ENCODE measurements around the gene RHOJ. TPM values are rescaled to one million over a fixed set of nuclear protein-coding genes. Genes with fewer than 3 reads are reported as not detected.
"Not testable (repeated sequence)": the region's sequence is repeated elsewhere in the genome, so short reads cannot be mapped to it uniquely, and the experiment has no call there.

The RHOJ gene
- total RNA-seq = 7.1 TPM
- 10 to 100 TPM; 23.2 to 44.9 (median 28.0) TPM for polyA plus RNA-seq (ENCODE audit: insufficient read depth in 1 of 8, insufficient read length in 8 of 8, low replicate concordance in 1 of 8)
- long read RNA-seq, donor 1, transcript RHOJ-201 (5 exons, 3,302 nt) = major isoform, 6 of 7 reads
- long read RNA-seq, donor 1, partial matches to known transcripts = 0 of 7 reads
- long read RNA-seq, donor 1, other reads (novel, unspliced or antisense) = 0 of 7 reads
- long read RNA-seq, donor 2, partial matches to known transcripts = 0 of 1 reads
- long read RNA-seq, donor 2, other reads (novel, unspliced or antisense) = 0 of 1 reads
- long read RNA-seq, donor 3, transcript RHOJ-201 (5 exons, 3,302 nt) = major isoform, 14 of 14 reads
- long read RNA-seq, donor 3, partial matches to known transcripts = 0 of 14 reads
- long read RNA-seq, donor 3, other reads (novel, unspliced or antisense) = 0 of 14 reads
- long read RNA-seq, donor 4, partial matches to known transcripts = 0 of 3 reads
- long read RNA-seq, donor 4, other reads (novel, unspliced or antisense) = 0 of 3 reads
- long read RNA-seq, donor 5, transcript RHOJ-201 (5 exons, 3,302 nt) = major isoform, 52 of 53 reads
- long read RNA-seq, donor 5, partial matches to known transcripts = 0 of 53 reads
- long read RNA-seq, donor 5, other reads (novel, unspliced or antisense) = 0 of 53 reads
- long read RNA-seq, donor 6, transcript RHOJ-201 (5 exons, 3,302 nt) = major isoform, 11 of 12 reads
- long read RNA-seq, donor 6, partial matches to known transcripts = 0 of 12 reads
- long read RNA-seq, donor 6, other reads (novel, unspliced or antisense) = 0 of 12 reads
- long read RNA-seq, donor 7, transcript RHOJ-201 (5 exons, 3,302 nt) = major isoform, 18 of 39 reads
- long read RNA-seq, donor 7, partial matches to known transcripts = 20 of 39 reads
- long read RNA-seq, donor 7, other reads (novel, unspliced or antisense) = 0 of 39 reads
- long read RNA-seq, donor 8, transcript RHOJ-201 (5 exons, 3,302 nt) = major isoform, 6 of 13 reads
- long read RNA-seq, donor 8, partial matches to known transcripts = 7 of 13 reads
- long read RNA-seq, donor 8, other reads (novel, unspliced or antisense) = 0 of 13 reads
- long read RNA-seq, donor 9, transcript RHOJ-201 (5 exons, 3,302 nt) = major isoform, 11 of 12 reads
- long read RNA-seq, donor 9, partial matches to known transcripts = 0 of 12 reads
- long read RNA-seq, donor 9, other reads (novel, unspliced or antisense) = 0 of 12 reads
- long read RNA-seq, donor 10, transcript RHOJ-201 (5 exons, 3,302 nt) = major isoform, 8 of 9 reads
- long read RNA-seq, donor 10, partial matches to known transcripts = 0 of 9 reads
- long read RNA-seq, donor 10, other reads (novel, unspliced or antisense) = 0 of 9 reads
- long read RNA-seq, donor 11, transcript RHOJ-201 (5 exons, 3,302 nt) = major isoform, 14 of 14 reads
- long read RNA-seq, donor 11, partial matches to known transcripts = 0 of 14 reads
- long read RNA-seq, donor 11, other reads (novel, unspliced or antisense) = 0 of 14 reads

GRCh38 chr14:63204407-63205043 lies at the start of gene RHOJ:
TSS of gene RHOJ (plus strand) at chr14:63204443. CDS start at chr14:63204870, 427 bp downstream.
- no peaks in the 10 kb centered on the region for H3K9me3 ChIP-seq (replicated peaks; ENCODE audit: control insufficient read depth, low read depth, low read length)
- peak; percentile 81 for DNase-seq
- peak within 1 kb of the TSS; percentile 59 for H3K4me3 ChIP-seq (ENCODE audit: low read length)
- H3K36me3 ChIP-seq (ENCODE audit: control insufficient read depth, insufficient read depth, low read length) = peaks cover 3% of the 10 kb centered on the region
- 4% methylated on average over 14 of the region's 16 CpGs for WGBS (ENCODE audit: insufficient coverage)
- peak within 1 kb of the TSS; percentile 99 for H3K27ac ChIP-seq (ENCODE audit: low read length)
- peaks cover 6% of the 10 kb centered on the region for H3K4me1 ChIP-seq (ENCODE audit: control insufficient read depth, insufficient read depth, low read length)
- no peaks in the 10 kb centered on the region for H3K27me3 ChIP-seq (ENCODE audit: control insufficient read depth, insufficient read depth, low read length)

GRCh38 chr14:63155511-63156185 lies 48.6 kb upstream of the RHOJ start:
- Histone ChIP-seq H3K27me3 (ENCODE audit: control insufficient read depth, insufficient read depth, low read length) (no peaks in the 10 kb centered on the region), H3K4me1 (ENCODE audit: control insufficient read depth, insufficient read depth, low read length) (no peaks in the 10 kb centered on the region), H3K27ac (ENCODE audit: low read length) (no peak overlapping the region), H3K4me3 (ENCODE audit: low read length) (no peak overlapping the region), H3K36me3 (ENCODE audit: control insufficient read depth, insufficient read depth, low read length) (no peaks in the 10 kb centered on the region), H3K9me3 (replicated peaks; ENCODE audit: control insufficient read depth, low read depth, low read length) (no peaks in the 10 kb centered on the region)
- 100% methylated on average over 2 of the region's 5 CpGs for WGBS (ENCODE audit: insufficient coverage)
- no peak for DNase-seq

- H3K4me3 ChIP-seq (ENCODE audit: low read length) = no peak overlapping the region
- H3K36me3 ChIP-seq (ENCODE audit: control insufficient read depth, insufficient read depth, low read length) = no peaks in the 10 kb centered on the region
- H3K27me3 ChIP-seq (ENCODE audit: control insufficient read depth, insufficient read depth, low read length) = no peaks in the 10 kb centered on the region
- no peak for DNase-seq
- H3K4me1 ChIP-seq (ENCODE audit: control insufficient read depth, insufficient read depth, low read length) = no peaks in the 10 kb centered on the region
- no peak overlapping the region for H3K27ac ChIP-seq (ENCODE audit: low read length)
- no CpG with 5 or more reads among the region's 2 CpGs for WGBS (ENCODE audit: insufficient coverage)
- H3K9me3 ChIP-seq (replicated peaks; ENCODE audit: control insufficient read depth, low read depth, low read length) = no peaks in the 10 kb centered on the region
Measured at GRCh38 chr14:63157195-63157594, 47.0 kb upstream of the RHOJ start.

GRCh38 chr14:63163306-63163705 lies 40.9 kb upstream of the RHOJ start:
- Histone ChIP-seq H3K27me3 (ENCODE audit: control insufficient read depth, insufficient read depth, low read length) (no peaks in the 10 kb centered on the region), H3K4me1 (ENCODE audit: control insufficient read depth, insufficient read depth, low read length) (no peaks in the 10 kb centered on the region), H3K4me3 (ENCODE audit: low read length) (no peak overlapping the region), H3K27ac (ENCODE audit: low read length) (no peak overlapping the region), H3K9me3 (replicated peaks; ENCODE audit: control insufficient read depth, low read depth, low read length) (peaks cover 11% of the 10 kb centered on the region), H3K36me3 (ENCODE audit: control insufficient read depth, insufficient read depth, low read length) (no peaks in the 10 kb centered on the region)
- WGBS (ENCODE audit: insufficient coverage) = no CpG with 5 or more reads among the region's 1 CpG
- DNase-seq = no peak

GRCh38 chr14:63164108-63164683 lies 40.0 kb upstream of the RHOJ start:
- 60% methylated on average over 1 of the region's 2 CpGs for WGBS (ENCODE audit: insufficient coverage)
- H3K4me3 ChIP-seq (ENCODE audit: low read length) = no peak overlapping the region
- H3K4me1 ChIP-seq (ENCODE audit: control insufficient read depth, insufficient read depth, low read length) = no peaks in the 10 kb centered on the region
- no peaks in the 10 kb centered on the region for H3K36me3 ChIP-seq (ENCODE audit: control insufficient read depth, insufficient read depth, low read length)
- DNase-seq = no peak
- H3K27me3 ChIP-seq (ENCODE audit: control insufficient read depth, insufficient read depth, low read length) = no peaks in the 10 kb centered on the region
- no peak overlapping the region for H3K27ac ChIP-seq (ENCODE audit: low read length)
- H3K9me3 ChIP-seq (replicated peaks; ENCODE audit: control insufficient read depth, low read depth, low read length) = peaks cover 11% of the 10 kb centered on the region

- no CpG with 5 or more reads among the region's 23 CpGs for WGBS (ENCODE audit: insufficient coverage)
- H3K27me3 ChIP-seq (ENCODE audit: control insufficient read depth, insufficient read depth, low read length); H3K36me3 ChIP-seq (ENCODE audit: control insufficient read depth, insufficient read depth, low read length); DNase-seq; H3K4me1 ChIP-seq (ENCODE audit: control insufficient read depth, insufficient read depth, low read length); H3K4me3 ChIP-seq (ENCODE audit: low read length); H3K27ac ChIP-seq (ENCODE audit: low read length): not testable (repeated sequence)
- H3K9me3 ChIP-seq (replicated peaks; ENCODE audit: control insufficient read depth, low read depth, low read length) = peaks cover 11% of the 10 kb centered on the region
Measured at GRCh38 chr14:63165267-63165666, 39.0 kb upstream of the RHOJ start.

- Histone ChIP-seq H3K9me3 (replicated peaks; ENCODE audit: control insufficient read depth, low read depth, low read length) (peaks cover 11% of the 10 kb centered on the region), H3K27me3 (ENCODE audit: control insufficient read depth, insufficient read depth, low read length) (no peaks in the 10 kb centered on the region)
- no peak for DNase-seq
Measured at GRCh38 chr14:63167044-63167443, 37.2 kb upstream of the RHOJ start.

GRCh38 chr14:63174760-63175191 lies 29.5 kb upstream of the RHOJ start:
- WGBS (ENCODE audit: insufficient coverage) = no CpG with 5 or more reads among the region's 2 CpGs
- Histone ChIP-seq H3K4me3 (ENCODE audit: low read length) (no peak overlapping the region), H3K4me1 (ENCODE audit: control insufficient read depth, insufficient read depth, low read length) (peaks cover 8% of the 10 kb centered on the region), H3K27me3 (ENCODE audit: control insufficient read depth, insufficient read depth, low read length) (no peaks in the 10 kb centered on the region), H3K27ac (ENCODE audit: low read length) (no peak overlapping the region), H3K9me3 (replicated peaks; ENCODE audit: control insufficient read depth, low read depth, low read length) (no peaks in the 10 kb centered on the region), H3K36me3 (ENCODE audit: control insufficient read depth, insufficient read depth, low read length) (no peaks in the 10 kb centered on the region)
- DNase-seq = peak; percentile 84

More at GRCh38 chr14:63167044-63167443, 37.2 kb upstream of the RHOJ start:
- Histone ChIP-seq H3K4me3 (ENCODE audit: low read length) (no peak overlapping the region), H3K27ac (ENCODE audit: low read length) (no peak overlapping the region), H3K36me3 (ENCODE audit: control insufficient read depth, insufficient read depth, low read length) (no peaks in the 10 kb centered on the region), H3K4me1 (ENCODE audit: control insufficient read depth, insufficient read depth, low read length) (no peaks in the 10 kb centered on the region)
- no CpG with 5 or more reads among the region's 2 CpGs for WGBS (ENCODE audit: insufficient coverage)

Data from muscle of leg (tissue), 16 donors.